Stimulated activated CD8-positive, alpha-beta memory T cell treated with anti-CD3 and anti-CD28 coated beads, Interleukin-15, amount 100 ng/mL, for 1 hour (primary cell): ENCODE data around the gene LYZL1.
"Not testable (repeated sequence)": the region's sequence is repeated elsewhere in the genome, so short reads cannot be mapped to it uniquely, and the experiment has no call there.

ENCODE experiments used
- DNase-seq: peaks from one replicate; pipeline ENCODE4 v3.0.0-alpha.2; 2020; ENCODE audit warnings: low read depth

The LYZL1 gene

GRCh38 chr10:29308142-29308541 is 19.3 kb downstream of the LYZL1 start:
- not testable (repeated sequence) for DNase-seq

GRCh38 chr10:29309465-29309864 is 20.6 kb downstream of the LYZL1 start:
- no peak for DNase-seq

GRCh38 chr10:29310463-29310862 is 21.6 kb downstream of the LYZL1 start:
- not testable (repeated sequence) for DNase-seq

- no peak for DNase-seq
Measured at GRCh38 chr10:29313071-29313470, 24.2 kb downstream of the LYZL1 start.

GRCh38 chr10:29314726-29315125 is 25.9 kb downstream of the LYZL1 start:
- no peak for DNase-seq

- no peak for DNase-seq
Measured at GRCh38 chr10:29315814-29316213, 26.9 kb downstream of the LYZL1 start.

GRCh38 chr10:29316308-29317026 is 27.6 kb downstream of the LYZL1 start:
- DNase-seq = no peak

GRCh38 chr10:29317027-29317420 is 28.2 kb downstream of the LYZL1 start:
- no peak for DNase-seq

GRCh38 chr10:29317423-29318021 is 28.7 kb downstream of the LYZL1 start:
- no peak for DNase-seq

- not testable (repeated sequence) for DNase-seq
Measured at GRCh38 chr10:29318141-29319071, 29.5 kb downstream of the LYZL1 start.

- DNase-seq = no peak
Measured at GRCh38 chr10:29319205-29319781, 30.4 kb downstream of the LYZL1 start.

- not testable (repeated sequence) for DNase-seq
Measured at GRCh38 chr10:29320680-29321121, 31.8 kb downstream of the LYZL1 start.

GRCh38 chr10:29321656-29322055 is 32.8 kb downstream of the LYZL1 start:
- DNase-seq = no peak

- no peak for DNase-seq
Measured at GRCh38 chr10:29322918-29323317, 34.0 kb downstream of the LYZL1 start.

GRCh38 chr10:29323367-29323766 is 34.5 kb downstream of the LYZL1 start:
- no peak for DNase-seq

- DNase-seq = no peak
Measured at GRCh38 chr10:29324220-29324841, 35.5 kb downstream of the LYZL1 start.

- no peak for DNase-seq
Measured at GRCh38 chr10:29326299-29326698, 37.4 kb downstream of the LYZL1 start.

- no peak for DNase-seq
Measured at GRCh38 chr10:29326886-29327745, 38.2 kb downstream of the LYZL1 start.

- DNase-seq = no peak
Measured at GRCh38 chr10:29327746-29328102, 38.9 kb downstream of the LYZL1 start.

GRCh38 chr10:29328983-29329382 is 40.1 kb downstream of the LYZL1 start:
- DNase-seq = no peak

GRCh38 chr10:29329420-29329819 is 40.5 kb downstream of the LYZL1 start:
- DNase-seq = no peak
